Adrenal gland (tissue), 12 donors: ENCODE results near the gene UCP3. TPM values are rescaled to one million over a fixed set of nuclear protein-coding genes. Genes with fewer than 3 reads are reported as not detected.

Source experiments
- DNase-seq, 7 donors: peaks; one replicate each; pipeline ENCODE4 v3.0.0-alpha.2; 2019 to 2020
- H3K27ac ChIP-seq, 5 donors: fragments of 200-600 bp; sonication (generic) in 4 of 5; 1 replicate in 3 of 5; 2 replicates in 2 of 5; pipeline versions ENCODE4 v1.5.1 to v1.8.0; 2016 to 2020; ENCODE audit warnings: mild to moderate bottlenecking in 1 of 5
- H3K27me3 ChIP-seq: fragments of 200-600 bp; 2 replicates; pipeline ENCODE4 v1.8.0; 2021
- H3K36me3 ChIP-seq, 2 donors: fragments of 200-600 bp; replicated peaks in 1 of 2; 1 replicate in 1 of 2; 2 replicates in 1 of 2; pipeline versions ENCODE4 v1.5.1 to v1.8.0; 2018 to 2022
- H3K4me1 ChIP-seq, 2 donors: fragments of 200-600 bp; replicated peaks in 1 of 2; 1 replicate in 1 of 2; 2 replicates in 1 of 2; pipeline versions ENCODE4 v1.5.1 to v1.8.0; 2018 to 2021
- H3K4me3 ChIP-seq, 4 donors: fragments of 200-600 bp; sonication (generic) in 3 of 4; one replicate each; pipeline ENCODE4 v1.5.1; 2016 to 2018
- H3K9me3 ChIP-seq, 3 donors: fragments of 200-600 bp; sonication (generic) in 1 of 3; replicated peaks in 1 of 3; 1 replicate in 2 of 3; 2 replicates in 1 of 3; pipeline versions ENCODE4 v1.5.1 to v1.8.0; 2016 to 2021
- CTCF ChIP-seq, 6 experiments: fragments of 450-650 bp in 4 of 6; fragments of 200-600 bp in 2 of 6; sonication (generic) in 1 of 6; IDR thresholded peaks; 1 replicate in 5 of 6; 2 replicates in 1 of 6; pipeline versions ENCODE4 v1.5.1 to v1.8.0; 2016 to 2021; ENCODE audit warnings: antibody characterized with exemption in 6 of 6, mild to moderate bottlenecking in 2 of 6, moderate library complexity in 1 of 6
- POLR2A ChIP-seq, 2 donors: fragments of 450-650 bp; IDR thresholded peaks; one replicate each; pipeline ENCODE4 v1.6.1; 2017; ENCODE audit warnings: antibody characterized with exemption in 2 of 2, mild to moderate bottlenecking in 2 of 2, moderate library complexity in 1 of 2
- WGBS, 4 donors: extraction: QIAGEN DNeasy Blood & Tissue Kit in 2 of 4; methylation state at CpG; one replicate each; pipeline versions ENCODE4 v1.1.5 to v1.1.7; 2013 to 2017; 5-methylcytosine and 5-hydroxymethylcytosine counted together
- intact Hi-C, 2 donors: fragments of 100-400 bp; cut with DNase I; formaldehyde crosslinking; loops; one replicate each; pipeline versions ENCODE4 v1.14.1 to v1.15.0; 2022 to 2023
- polyA plus RNA-seq, 3 donors: library from polyadenylated mRNA; stranded (reverse); fragments of 200-250 nt in 2 of 3; fragments of 350-450 nt in 1 of 3; fragmentation: Illumina TruSeq in 1 of 3; extraction: RNeasy Lipid Tissue Mini Kit (QIAGEN cat#74804) in 1 of 3; gene quantifications; one replicate each; pipeline ENCODE4 v1.2.3, GENCODE V29; 2013 to 2014
- total RNA-seq, 9 donors: library from RNA; depleted of rRNA in 4 of 9; stranded (reverse); fragments of >200 nt in 4 of 9; fragments of 120-200 nt in 1 of 9; fragmentation: NEBNext Ultra II Directional in 1 of 9; extraction: Animal tissue kit (Norgen Biotek cat#: 25700) in 1 of 9; gene quantifications; one replicate each; pipeline versions ENCODE4 v1.1.0 to v1.2.4, GENCODE V29; 2013 to 2023
- donor health status: healthy with polysubstance abuse.
- donor health status: Bipolar disorder and iron deficiency.
- donor health status: DM: yes; HTN: yes; CAD: no.
- donor health status: DM: no; HTN: no; CAD: no.
- donor health status: DM: no; HTN: no; CAD: no.
- donor health status: DM: yes; HTN: yes; CAD: no.

Gene UCP3
- total and polyA plus RNA-seq, 12 donors: 0.36 to 6.3 (median 1.4) TPM

- no peak for DNase-seq
- WGBS, 4 donors: 54 to 60% (median 56%) methylated on average over 18 of the region's 18 CpGs
- peak overlapping the region in 4 of 5 donors; percentile 82 to 91 (median 88) for H3K27ac ChIP-seq
These were observed 24.9 kb downstream of the UCP3 start for GRCh38 chr11:73983741-73984538.

GRCh38 chr11:73982990-73983740 is 25.7 kb downstream of the UCP3 start:
- intact Hi-C loops: no loop called here
- no peaks in the 10 kb centered on the region for H3K27me3 ChIP-seq
- H3K36me3 ChIP-seq: peaks cover 0 to 6% of the 10 kb centered on the region in 2 donors
- H3K4me1 ChIP-seq: peaks cover 9 to 11% of the 10 kb centered on the region in 2 donors
- H3K4me3 ChIP-seq: peak overlapping the region; percentile 47 to 70 (median 59)
- WGBS, 4 donors: 0 to 1% (median 0%) methylated on average over 20 to 56 of the region's 56 CpGs
- H3K9me3 ChIP-seq: no peaks in the 10 kb centered on the region
- TF ChIP-seq POLR2A (IDR thresholded peaks at IDR 0.05): peak; percentile 37 to 75
- TF ChIP-seq CTCF (IDR thresholded peaks at IDR 0.05): no peak
- peak; percentile 92 to 97 (median 94) for DNase-seq
- H3K27ac ChIP-seq: peak overlapping the region; percentile 80 to 91 (median 87)

More at GRCh38 chr11:73983741-73984538, 24.9 kb downstream of the UCP3 start:
- peak in 1 of 6 experiments; percentile 8 for TF ChIP-seq CTCF (IDR thresholded peaks at IDR 0.05)
- TF ChIP-seq POLR2A (IDR thresholded peaks at IDR 0.05): no peak
- no peaks in the 10 kb centered on the region for H3K27me3 ChIP-seq
- H3K4me1 ChIP-seq: peaks cover 9 to 11% of the 10 kb centered on the region in 2 donors
- H3K9me3 ChIP-seq: no peaks in the 10 kb centered on the region
- intact Hi-C loops: no loop called here
- no peaks in the 10 kb centered on the region for H3K36me3 ChIP-seq
- peak overlapping the region in 1 of 4 donors; percentile 70 for H3K4me3 ChIP-seq

GRCh38 chr11:73982595-73982989 is 26.3 kb downstream of the UCP3 start, which contains the start of gene UCP2:
Gene UCP2 (minus strand): TSS chr11:73982843. CDS start chr11:73978378, 4,465 bp downstream.
- TF ChIP-seq CTCF (IDR thresholded peaks at IDR 0.05) (no peak), POLR2A (IDR thresholded peaks at IDR 0.05) (no peak)
- H3K9me3 ChIP-seq: no peaks in the 10 kb centered on the region
- intact Hi-C loops: no loop called here
- H3K27ac ChIP-seq: peak within 1 kb of the TSS; percentile 80 to 91 (median 87)
- H3K4me3 ChIP-seq: peak within 1 kb of the TSS; percentile 47 to 70 (median 64)
- DNase-seq: peak; percentile 79 to 90 (median 83)
- 1 to 3% (median 2%) methylated on average over 16 to 43 of the region's 43 CpGs for WGBS, 4 donors
- H3K36me3 ChIP-seq: peaks cover 0 to 11% of the 10 kb centered on the region in 2 donors
- H3K4me1 ChIP-seq: peaks cover 9 to 11% of the 10 kb centered on the region in 2 donors
- H3K27me3 ChIP-seq: no peaks in the 10 kb centered on the region
